DMS 273 treated with DMSO at 0.1 percent for 48 hours (cell line): ENCODE results near the gene TRAF3IP1.

Experiments used
- DNase-seq: peaks from one replicate; lab custom pipeline; 2025; lab: John Stamatoyannopoulos, UW

The TRAF3IP1 gene

GRCh38 chr2:238449241-238449640 lies 128.9 kb downstream of the TRAF3IP1 start:
- no peak for DNase-seq

DNA sequence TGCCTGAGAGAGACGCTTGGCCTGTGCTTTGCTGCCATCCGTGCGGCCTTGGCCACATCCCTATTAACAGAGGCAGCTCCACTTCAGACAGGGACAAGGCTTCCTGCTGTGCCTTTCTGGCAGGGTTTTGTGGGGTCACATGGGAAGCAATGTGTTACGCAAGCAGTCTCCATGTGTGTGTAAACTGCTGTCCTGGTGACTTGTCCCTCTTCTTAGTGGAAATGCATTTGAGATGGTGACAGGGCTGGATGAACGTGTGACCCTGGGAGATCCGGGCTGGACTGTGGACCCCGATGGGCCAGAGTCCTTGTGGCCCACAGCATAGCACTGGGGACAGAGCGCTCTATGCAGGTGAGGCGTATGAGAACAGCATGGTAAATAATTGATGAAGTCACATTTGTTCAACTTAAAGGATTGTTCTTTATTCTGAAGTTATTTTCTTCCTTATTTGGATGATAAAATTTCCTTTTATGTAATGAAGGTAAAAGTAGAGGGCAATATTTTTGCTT lies 129.6 kb downstream of the TRAF3IP1 start:
- DNase-seq: no peak

GRCh38 chr2:238450440-238450861 lies 130.1 kb downstream of the TRAF3IP1 start:
- no peak for DNase-seq
